ENCODE measurements around the gene SRM.
"Not testable (repeated sequence)": the region's sequence is repeated elsewhere in the genome, so short reads cannot be mapped to it uniquely, and the experiment has no call there.

SRM gene

DNA sequence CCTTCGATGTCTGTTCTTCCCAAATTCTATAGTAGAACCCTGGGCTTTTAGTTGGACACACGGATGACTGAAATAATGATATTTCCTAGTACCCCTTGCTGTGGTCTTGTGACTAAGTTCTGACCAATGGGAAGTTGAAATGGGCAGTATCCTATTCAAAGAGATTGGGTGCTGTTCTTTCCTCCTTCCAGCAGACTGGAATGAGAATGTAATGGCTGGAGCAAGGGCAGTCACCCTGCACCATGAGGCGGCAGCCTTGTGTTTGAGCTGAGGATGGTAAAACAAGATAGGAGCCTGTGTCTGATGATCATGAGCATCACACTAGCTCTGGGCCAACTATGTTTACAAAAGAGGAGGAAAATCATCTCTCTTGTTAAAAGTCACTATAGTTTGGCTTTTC lies 5.1 kb upstream of the SRM start:
- no peak for DNase-seq (ENCODE audit: low spot score)

DNA sequence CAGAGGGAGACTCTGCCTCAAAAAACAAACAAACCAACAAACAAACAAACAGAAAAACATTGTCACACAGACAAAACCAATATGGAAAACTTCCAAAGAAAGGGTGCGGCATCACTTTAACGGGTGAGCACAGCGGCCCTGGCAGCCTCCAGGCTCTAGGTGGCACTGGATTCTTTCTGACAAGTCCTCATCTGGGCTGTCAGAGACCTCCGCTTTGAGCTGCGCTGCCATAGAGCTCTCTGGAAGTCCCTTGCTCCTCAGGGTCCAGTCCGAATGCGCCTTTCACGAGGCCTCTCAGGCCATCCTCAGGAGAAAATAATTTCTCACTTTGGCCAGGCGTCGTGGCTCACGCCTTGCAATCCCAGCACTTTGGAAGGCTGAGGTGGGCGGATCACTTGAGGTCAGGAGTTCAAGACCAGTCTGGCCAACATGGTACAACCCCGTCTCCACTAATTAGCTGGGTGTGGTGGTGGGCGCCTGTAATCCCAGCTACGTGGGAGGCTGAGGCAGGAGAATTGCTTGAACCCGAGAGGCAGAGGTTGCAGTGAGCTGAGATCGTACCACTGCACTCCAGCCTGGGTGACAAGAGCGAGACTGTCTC lies 4.2 kb upstream of the SRM start:
- DNase-seq (ENCODE audit: low spot score) = not testable (repeated sequence)

DNA sequence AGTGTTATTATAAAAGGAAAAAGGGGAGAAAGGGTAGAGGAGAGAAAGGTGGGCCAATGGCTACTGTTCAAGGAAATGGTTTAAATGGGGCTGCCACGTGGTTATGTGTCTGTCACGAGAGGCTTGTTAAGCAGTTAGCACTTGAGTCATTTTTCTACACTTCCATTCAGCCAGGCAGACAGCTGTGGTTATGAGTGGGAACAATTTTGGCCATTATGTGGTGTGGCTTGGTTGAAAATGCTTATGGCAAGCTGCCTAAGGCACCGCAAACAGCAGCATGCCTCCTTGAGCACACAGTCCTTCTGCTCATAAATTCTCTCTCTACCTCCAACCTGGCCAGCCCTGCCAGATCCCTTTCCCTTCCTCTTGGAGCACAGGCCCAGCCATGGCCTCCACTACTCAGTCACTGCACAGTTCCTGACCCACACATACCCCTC lies 3.2 kb upstream of the SRM start:
- DNase-seq (ENCODE audit: low spot score) = no peak

DNA sequence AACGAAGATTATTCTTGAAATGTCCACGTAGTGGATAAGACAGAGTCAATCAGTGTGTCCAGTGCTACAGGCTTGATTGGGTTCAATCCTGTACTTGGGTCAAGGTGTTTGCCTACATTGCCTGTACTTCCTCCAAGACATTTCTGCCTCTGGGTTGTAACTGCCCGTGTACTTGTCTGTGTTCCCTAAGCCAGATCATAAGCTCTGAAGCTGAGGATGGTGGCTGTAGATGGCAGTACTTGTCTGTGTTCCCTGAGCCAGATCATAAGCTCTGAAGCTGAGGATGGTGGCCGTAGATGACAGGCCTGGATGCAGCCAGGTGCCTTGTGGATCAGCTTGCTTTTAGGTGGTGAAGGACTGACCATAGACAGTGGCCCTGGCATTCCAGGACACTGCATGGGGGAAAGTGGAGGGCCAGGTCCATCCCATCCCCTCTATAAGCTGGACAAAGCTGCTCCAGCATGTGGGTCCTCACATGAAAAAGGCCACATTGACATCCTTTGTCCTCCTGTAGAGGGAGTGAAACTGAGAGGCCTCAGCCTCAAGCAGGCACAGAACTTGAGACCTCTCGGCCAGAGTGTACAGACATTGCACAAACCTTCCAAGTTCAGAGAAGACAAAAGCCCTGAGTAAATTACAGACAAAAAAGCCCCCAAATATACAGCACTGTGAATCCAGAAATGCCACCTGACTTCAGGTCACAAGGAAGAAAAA lies 2.0 kb upstream of the SRM start:
- no peak for DNase-seq (ENCODE audit: low spot score)

- DNase-seq (ENCODE audit: low spot score) = no peak
These were observed 457 bp downstream of the SRM start for GRCh38 chr1:11059155-11059967.

DNA sequence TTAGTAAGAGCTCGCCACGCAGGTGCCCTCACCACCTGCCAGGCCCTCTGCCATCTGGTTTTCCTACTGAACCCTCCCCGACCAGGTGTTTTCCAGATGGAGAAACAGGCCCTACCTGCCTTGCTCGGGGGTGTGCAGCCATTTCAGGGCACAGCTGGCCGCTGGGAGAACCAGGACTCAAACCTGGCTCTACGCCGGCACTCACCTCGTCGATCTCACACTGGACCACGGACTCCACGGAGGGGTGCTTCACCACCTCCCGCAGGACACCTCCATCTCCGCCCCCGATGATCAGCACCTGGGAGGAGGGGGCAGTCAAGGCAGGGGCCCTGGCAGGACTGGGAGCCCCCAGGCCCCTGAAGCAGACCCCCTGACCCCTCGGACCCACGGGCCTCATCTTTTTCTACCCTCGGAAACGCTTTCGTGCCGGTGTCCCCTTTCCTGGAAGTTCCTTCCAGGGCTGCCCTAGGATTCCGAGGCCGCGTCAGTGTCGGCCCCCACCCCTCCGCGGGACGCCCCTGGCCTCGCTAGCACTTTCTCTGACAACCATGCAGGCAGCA lies 1.1 kb downstream of the SRM start:
- DNase-seq (ENCODE audit: low spot score) = no peak

GRCh38 chr1:11058026-11058425 lies 1.8 kb downstream of the SRM start:
- no peak for DNase-seq (ENCODE audit: low spot score)

DNA sequence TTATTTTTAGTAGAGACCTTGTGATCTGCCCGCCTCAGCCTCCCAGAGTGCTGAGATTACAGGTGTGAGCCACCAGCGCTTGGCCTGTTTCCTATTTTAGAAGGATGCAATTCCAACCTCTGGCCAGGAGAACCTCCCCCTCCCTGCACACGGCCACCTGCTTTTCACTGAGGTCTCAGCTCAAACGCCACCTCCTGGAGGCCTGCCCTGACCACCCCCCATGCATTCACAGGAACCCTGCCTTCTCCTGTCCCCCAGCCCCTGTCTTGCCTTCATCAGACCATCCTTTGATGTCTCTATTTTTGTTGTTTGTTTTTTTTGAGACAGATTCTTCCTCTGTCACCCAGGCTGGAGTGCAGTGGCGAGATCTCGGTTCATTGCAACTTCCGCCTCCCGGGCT lies 2.3 kb downstream of the SRM start:
- no peak for DNase-seq (ENCODE audit: low spot score)

GRCh38 chr1:11056504-11056903 lies 3.3 kb downstream of the SRM start:
- no peak for DNase-seq (ENCODE audit: low spot score)

DNA sequence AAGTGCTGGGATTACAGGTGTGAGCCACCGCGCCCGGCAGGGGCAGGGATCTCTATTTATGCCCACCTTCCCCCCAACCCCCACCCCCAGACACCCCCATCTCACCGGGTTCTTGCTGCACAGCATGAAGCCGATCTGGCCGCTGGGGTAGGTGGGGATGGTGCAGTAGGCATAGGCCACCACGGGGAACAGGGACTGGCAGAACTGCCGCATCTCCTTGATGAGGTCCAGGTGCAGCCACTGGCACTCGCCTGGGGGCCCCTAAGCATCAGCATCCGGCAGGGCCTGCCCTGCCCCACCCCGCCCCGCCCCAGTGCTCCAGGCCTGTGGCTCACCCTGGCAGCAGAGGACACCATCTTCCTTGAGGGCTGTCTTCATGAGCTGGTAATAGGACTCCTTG lies 4.1 kb downstream of the SRM start:
- DNase-seq (ENCODE audit: low spot score) = no peak

DNA sequence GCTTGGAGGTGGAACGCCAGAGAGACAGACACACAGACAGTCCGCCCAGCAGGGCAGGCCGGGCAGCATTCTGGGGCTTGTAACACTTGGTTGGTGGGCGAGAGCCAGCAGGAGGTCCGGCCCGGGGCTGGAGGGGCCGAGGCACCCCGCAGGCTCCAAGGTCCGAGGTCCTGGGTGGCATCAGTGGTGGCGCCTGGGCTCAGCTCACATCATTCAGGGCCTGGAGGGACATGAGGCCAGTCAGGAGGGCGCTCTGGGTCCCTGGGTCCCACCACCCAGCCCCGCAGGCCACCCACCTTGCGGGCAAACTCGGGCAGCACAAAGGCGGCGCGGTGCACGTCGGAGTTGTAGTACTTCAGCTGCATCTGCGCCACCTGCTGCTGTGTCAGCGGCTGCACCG lies 5.2 kb downstream of the SRM start:
- no peak for DNase-seq (ENCODE audit: low spot score)

DNA sequence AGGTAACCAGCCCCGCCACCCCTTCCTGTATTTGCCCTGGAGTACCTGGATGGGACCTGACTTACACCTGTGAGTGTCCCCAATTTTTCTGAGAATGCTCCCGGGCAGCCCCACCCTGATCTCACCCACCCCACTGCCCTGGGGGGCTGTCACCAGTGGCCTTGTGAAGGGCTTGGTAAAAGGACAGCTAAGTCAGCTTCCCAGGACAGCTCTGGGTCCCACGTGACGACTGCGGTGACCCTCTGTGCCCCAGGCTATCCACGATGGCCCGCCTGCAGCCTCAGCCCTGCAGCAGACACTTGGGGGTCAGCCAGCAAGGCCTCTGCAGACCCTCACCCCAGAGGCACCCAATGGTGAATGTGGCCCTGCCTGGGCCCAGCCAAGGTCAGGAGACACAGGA lies 5.6 kb downstream of the SRM start:
- no peak for DNase-seq (ENCODE audit: low spot score)

DNA sequence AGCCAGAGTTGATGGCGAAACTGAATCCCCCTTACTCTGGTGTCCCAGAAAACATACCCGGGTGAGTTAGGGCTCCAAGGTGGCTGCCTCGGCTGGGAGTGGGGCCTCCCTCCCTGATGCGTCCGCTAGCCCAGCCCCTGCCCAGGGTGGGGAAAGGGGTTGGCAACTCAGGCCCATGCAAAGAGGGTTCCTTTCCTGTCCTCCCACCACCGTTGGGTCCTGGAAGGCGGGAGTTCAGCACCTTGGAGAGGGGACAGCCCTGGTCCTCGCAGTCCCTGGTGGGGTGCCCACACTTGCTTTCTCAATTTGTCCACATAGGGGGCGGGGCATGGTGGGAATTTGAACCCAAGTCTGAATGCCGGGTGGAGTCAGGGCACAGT lies 6.1 kb downstream of the SRM start:
- no peak for DNase-seq (ENCODE audit: low spot score)

GRCh38 chr1:11052839-11053757 lies 6.7 kb downstream of the SRM start:
- DNase-seq (ENCODE audit: low spot score) = no peak

- no peak for DNase-seq (ENCODE audit: low spot score)
These were observed 7.9 kb downstream of the SRM start for GRCh38 chr1:11051781-11052511.

DNA sequence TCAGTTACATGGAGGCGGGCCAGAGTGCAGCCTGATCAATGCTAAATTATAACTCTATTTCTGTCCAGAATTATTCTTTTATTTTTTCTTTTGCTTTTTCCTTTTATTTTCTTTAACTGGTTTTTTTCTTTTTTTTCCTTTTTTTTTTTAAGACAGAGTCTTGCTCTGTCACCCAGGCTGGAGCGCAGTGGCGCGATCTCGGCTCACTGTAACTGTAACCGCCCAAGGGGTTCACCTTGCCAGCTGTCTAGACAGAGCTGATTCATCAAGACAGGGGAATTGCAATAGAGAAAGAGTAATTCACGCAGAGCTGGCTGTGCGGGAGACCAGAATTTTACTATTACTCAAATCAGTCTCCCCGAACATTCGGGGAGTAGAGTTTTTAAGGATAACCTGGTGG lies 8.7 kb downstream of the SRM start:
- DNase-seq (ENCODE audit: low spot score) = not testable (repeated sequence)

DNA sequence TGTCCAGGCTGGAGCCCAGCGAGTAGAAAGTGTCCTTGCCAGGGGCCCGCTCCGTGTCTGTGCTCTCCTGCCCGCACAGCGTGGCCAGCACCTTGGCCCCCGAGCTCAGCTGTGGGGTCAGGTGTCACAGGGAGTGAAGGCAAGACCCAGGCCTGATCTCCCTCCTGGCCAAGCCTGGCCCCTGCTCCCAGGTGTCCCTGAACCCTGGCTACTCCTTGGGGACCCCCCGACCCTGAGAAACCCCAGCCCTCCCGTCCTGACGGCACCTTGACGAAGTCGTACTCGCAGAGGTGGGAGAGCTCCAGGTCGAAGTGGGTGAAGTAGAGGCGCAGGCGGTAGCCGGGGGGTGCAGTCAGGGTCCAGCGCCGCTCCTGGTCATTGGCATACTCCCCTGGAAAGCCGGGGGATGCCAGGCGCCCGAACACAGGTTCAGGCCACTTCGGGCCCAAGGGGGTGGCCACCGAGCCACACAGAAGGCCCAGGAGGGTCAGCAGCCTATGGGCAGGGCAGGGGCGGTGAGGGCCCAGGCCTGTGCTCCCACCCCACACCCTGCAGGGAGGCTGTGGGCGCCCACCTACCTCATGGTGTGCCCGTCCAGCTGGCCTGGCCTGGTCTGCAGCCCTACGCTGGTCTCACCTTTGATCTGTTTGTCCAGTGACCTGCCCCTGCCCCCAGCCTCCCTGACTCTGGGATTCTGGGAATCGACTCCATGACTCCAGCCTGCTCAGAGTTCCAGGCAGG lies 13.0 kb downstream of the SRM start, which contains the start of gene MASP2:
Gene MASP2 (minus strand): TSS at position 615 of the 741 bp plus-strand sequence. CDS start 32 bp downstream, at position 583.
- DNase-seq (ENCODE audit: low spot score) = no peak

GRCh38 chr1:11046270-11046566 lies 13.6 kb downstream of the SRM start:
- DNase-seq (ENCODE audit: low spot score) = no peak

DNA sequence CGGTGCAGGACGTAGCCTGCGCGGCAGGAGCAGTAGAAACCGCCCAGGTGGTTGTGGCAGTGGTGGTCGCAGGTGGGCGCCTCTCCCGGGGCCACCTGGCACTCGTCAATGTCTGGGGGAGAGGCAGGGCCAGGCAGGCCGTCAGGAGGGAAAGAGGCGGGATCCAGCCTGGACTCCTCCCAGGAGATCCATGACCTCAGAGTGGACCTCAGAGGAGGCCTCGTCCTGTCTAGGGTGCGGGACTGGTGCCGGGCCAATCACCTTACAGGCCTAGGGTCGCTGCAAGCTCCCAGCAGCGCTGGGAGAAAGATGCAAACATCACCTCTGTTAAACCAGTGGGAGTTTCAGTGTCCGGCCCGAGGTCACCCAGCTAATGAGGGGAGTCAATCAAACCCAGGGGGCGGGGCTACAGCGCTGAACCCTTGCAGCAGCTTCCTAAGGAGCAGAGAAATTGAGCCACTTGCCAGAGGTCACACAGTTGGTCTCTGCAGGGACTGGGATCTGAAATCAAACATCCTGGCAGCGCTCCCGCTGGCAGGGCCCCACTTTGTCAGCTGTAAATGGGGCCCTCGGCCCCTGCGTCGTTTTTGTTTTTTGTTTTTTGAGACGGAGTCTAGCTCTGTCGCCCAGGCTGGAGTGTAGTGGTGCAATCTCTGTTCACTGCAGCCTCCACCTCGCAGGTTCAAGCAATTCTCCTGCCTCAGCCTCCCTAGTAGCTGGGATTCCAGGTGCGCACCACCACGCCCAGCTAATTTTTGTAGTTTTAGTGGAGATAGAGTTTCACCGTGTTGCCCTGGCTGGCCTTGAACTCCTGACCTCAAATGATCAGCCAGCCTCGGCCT lies 14.2 kb downstream of the SRM start:
- DNase-seq (ENCODE audit: low spot score) = no peak

Data from CD4-positive, alpha-beta T cell treated with Interleukin-6 at 100 ng/mL for 8 hours (primary cell).